ENCODE measurements around the gene SERPINB5.

SERPINB5 gene

GRCh38 chr18:63539904-63540510 is 63.2 kb downstream of the SERPINB5 start:
- no peaks in the 10 kb centered on the region for H3F3A ChIP-seq (ENCODE audit: control insufficient read depth, insufficient read depth)
- no peaks in the 10 kb centered on the region for H4K20me1 ChIP-seq (ENCODE audit: control insufficient read depth, insufficient read depth, low read depth, low read length)
- no peak for TF ChIP-seq EZH2phosphoT487 (IDR thresholded peaks at IDR 0.05; ENCODE audit: borderline replicate concordance, low read length)
- no peak for TF ChIP-seq CTCF (IDR thresholded peaks at IDR 0.05; ENCODE audit: low read depth, low read length, poor library complexity, severe bottlenecking)
- no peaks in the 10 kb centered on the region for H3K79me2 ChIP-seq (ENCODE audit: control insufficient read depth, low read length)
- H3K9me2 ChIP-seq (replicated peaks; ENCODE audit: control insufficient read depth, low read length) = no peaks in the 10 kb centered on the region
- H3K4me2 ChIP-seq (ENCODE audit: low read length) = no peak overlapping the region
- H3K27ac ChIP-seq (ENCODE audit: low read depth, low read length) = no peak overlapping the region
- no peak overlapping the region for H3K4me3 ChIP-seq (ENCODE audit: low read length)
- H3K4me1 ChIP-seq (ENCODE audit: control insufficient read depth, low read length) = no peaks in the 10 kb centered on the region
- no peaks in the 10 kb centered on the region for H3K36me3 ChIP-seq (ENCODE audit: control insufficient read depth, low read length)
- peaks cover 3% of the 10 kb centered on the region; the same call in 1 of the 2 replicates for H3K27me3 ChIP-seq (ENCODE audit: control insufficient read depth, low read length)
- no peaks in the 10 kb centered on the region for H3K9me3 ChIP-seq (ENCODE audit: control insufficient read depth, insufficient read depth, low read length)

GRCh38 chr18:63542069-63542468 is 65.3 kb downstream of the SERPINB5 start, which contains the start of gene SERPINB12:
Gene SERPINB12, plus strand, starts transcription at chr18:63542369. Its CDS starts 13,791 bp downstream, at chr18:63556160.
- no peak within 1 kb of the TSS for H3K4me3 ChIP-seq (ENCODE audit: low read length)
- peaks cover 5% of the 10 kb centered on the region for H3K27me3 ChIP-seq (ENCODE audit: control insufficient read depth, low read length)
- H3K79me2 ChIP-seq (ENCODE audit: control insufficient read depth, low read length) = no peaks in the 10 kb centered on the region
- no peaks in the 10 kb centered on the region for H3K9me3 ChIP-seq (ENCODE audit: control insufficient read depth, insufficient read depth, low read length)
- no peaks in the 10 kb centered on the region for H3K4me1 ChIP-seq (ENCODE audit: control insufficient read depth, low read length)
- no peaks in the 10 kb centered on the region for H4K20me1 ChIP-seq (ENCODE audit: control insufficient read depth, insufficient read depth, low read depth, low read length)
- no peaks in the 10 kb centered on the region for H3K36me3 ChIP-seq (ENCODE audit: control insufficient read depth, low read length)
- H3F3A ChIP-seq (ENCODE audit: control insufficient read depth, insufficient read depth) = no peaks in the 10 kb centered on the region
- H3K9me2 ChIP-seq (replicated peaks; ENCODE audit: control insufficient read depth, low read length) = no peaks in the 10 kb centered on the region
- TF ChIP-seq EZH2phosphoT487 (IDR thresholded peaks at IDR 0.05; ENCODE audit: borderline replicate concordance, low read length) = no peak
- TF ChIP-seq CTCF (IDR thresholded peaks at IDR 0.05; ENCODE audit: low read depth, low read length, poor library complexity, severe bottlenecking) = no peak
- H3K4me2 ChIP-seq (ENCODE audit: low read length) = no peak within 1 kb of the TSS
- H3K27ac ChIP-seq (ENCODE audit: low read depth, low read length) = no peak within 1 kb of the TSS

- Histone ChIP-seq H3K9me2 (replicated peaks; ENCODE audit: control insufficient read depth, low read length) (no peaks in the 10 kb centered on the region), H3K4me3 (ENCODE audit: low read length) (no peak overlapping the region), H4K20me1 (ENCODE audit: control insufficient read depth, insufficient read depth, low read depth, low read length) (no peaks in the 10 kb centered on the region), H3K27ac (ENCODE audit: low read depth, low read length) (no peak overlapping the region), H3K4me2 (ENCODE audit: low read length) (no peak overlapping the region), H3K79me2 (ENCODE audit: control insufficient read depth, low read length) (no peaks in the 10 kb centered on the region), H3K9me3 (ENCODE audit: control insufficient read depth, insufficient read depth, low read length) (no peaks in the 10 kb centered on the region), H3K4me1 (ENCODE audit: control insufficient read depth, low read length) (no peaks in the 10 kb centered on the region), H3K36me3 (ENCODE audit: control insufficient read depth, low read length) (no peaks in the 10 kb centered on the region), H3F3A (ENCODE audit: control insufficient read depth, insufficient read depth) (no peaks in the 10 kb centered on the region), H3K27me3 (ENCODE audit: control insufficient read depth, low read length) (peaks cover 8% of the 10 kb centered on the region)
- TF ChIP-seq EZH2phosphoT487 (IDR thresholded peaks at IDR 0.05; ENCODE audit: borderline replicate concordance, low read length) = no peak
- no peak for TF ChIP-seq CTCF (IDR thresholded peaks at IDR 0.05; ENCODE audit: low read depth, low read length, poor library complexity, severe bottlenecking)
Observed at GRCh38 chr18:63544017-63544416, 67.3 kb downstream of the SERPINB5 start.

Measured in DOHH2 (cell line).